ENCODE results near the gene RPL12. TPM values are rescaled to one million over a fixed set of nuclear protein-coding genes. Genes with fewer than 3 reads are reported as not detected.

RPL12 gene
- total RNA-seq, 4 donors from 2014 or later: 2,291 to 3,774 (median 2,862) TPM

GRCh38 chr9:127482662-127483061, 31.5 kb upstream of the RPL12 start:
- DNase-seq (ENCODE audit: low spot score in 2 of 2): no peak
- TF ChIP-seq CTCF (IDR thresholded peaks at IDR 0.05) (no peak), EP300 (IDR thresholded peaks at IDR 0.05) (no peak), POLR2AphosphoS5 (IDR thresholded peaks at IDR 0.05) (no peak), POLR2A (IDR thresholded peaks at IDR 0.05) (no peak)
- Histone ChIP-seq H3K4me1 (no peaks in the 10 kb centered on the region), H3K27ac (no peak overlapping the region), H3K27me3 (no peaks in the 10 kb centered on the region), H3K9me3 (no peaks in the 10 kb centered on the region), H3K4me3 (no peak overlapping the region), H3K36me3 (peaks cover 81% of the 10 kb centered on the region)
- 93% methylated on average over 9 of the region's 9 CpGs for WGBS

- peaks cover 72% of the 10 kb centered on the region for H3K36me3 ChIP-seq
- TF ChIP-seq CTCF (IDR thresholded peaks at IDR 0.05) (no peak), POLR2AphosphoS5 (IDR thresholded peaks at IDR 0.05) (no peak), POLR2A (IDR thresholded peaks at IDR 0.05) (no peak), EP300 (IDR thresholded peaks at IDR 0.05) (no peak)
- no peak for DNase-seq (ENCODE audit: low spot score in 2 of 2)
Observed at GRCh38 chr9:127479507-127480081, 28.4 kb upstream of the RPL12 start.

GRCh38 chr9:127474592-127474991, 23.4 kb upstream of the RPL12 start:
- H3K9me3 ChIP-seq: no peaks in the 10 kb centered on the region
- TF ChIP-seq POLR2A (IDR thresholded peaks at IDR 0.05) (no peak), CTCF (IDR thresholded peaks at IDR 0.05) (no peak), EP300 (IDR thresholded peaks at IDR 0.05) (no peak), POLR2AphosphoS5 (IDR thresholded peaks at IDR 0.05) (no peak)
- no peak overlapping the region for H3K27ac ChIP-seq
- no peaks in the 10 kb centered on the region for H3K4me1 ChIP-seq
- peaks cover 64% of the 10 kb centered on the region for H3K36me3 ChIP-seq
- no peak for DNase-seq (ENCODE audit: low spot score in 2 of 2)
- H3K27me3 ChIP-seq: no peaks in the 10 kb centered on the region
- WGBS: 94% methylated on average over 2 of the region's 5 CpGs
- no peak overlapping the region for H3K4me3 ChIP-seq

More at GRCh38 chr9:127479507-127480081, 28.4 kb upstream of the RPL12 start:
- Histone ChIP-seq H3K4me1 (no peaks in the 10 kb centered on the region), H3K4me3 (no peak overlapping the region), H3K27ac (no peak overlapping the region), H3K27me3 (no peaks in the 10 kb centered on the region), H3K9me3 (no peaks in the 10 kb centered on the region)
- WGBS: 97% methylated on average over 4 of the region's 17 CpGs

GRCh38 chr9:127473932-127474331, 22.7 kb upstream of the RPL12 start:
- no peak for TF ChIP-seq EP300 (IDR thresholded peaks at IDR 0.05)
- no peak for TF ChIP-seq POLR2AphosphoS5 (IDR thresholded peaks at IDR 0.05)
- TF ChIP-seq POLR2A (IDR thresholded peaks at IDR 0.05): no peak
- no peak for TF ChIP-seq CTCF (IDR thresholded peaks at IDR 0.05)
- Histone ChIP-seq H3K36me3 (peaks cover 59% of the 10 kb centered on the region), H3K4me1 (no peaks in the 10 kb centered on the region), H3K27me3 (no peaks in the 10 kb centered on the region), H3K4me3 (no peak overlapping the region), H3K27ac (no peak overlapping the region), H3K9me3 (no peaks in the 10 kb centered on the region)
- DNase-seq (ENCODE audit: low spot score in 2 of 2): no peak
- WGBS: 63% methylated on average over 4 of the region's 4 CpGs

- Histone ChIP-seq H3K27ac (no peak overlapping the region), H3K27me3 (no peaks in the 10 kb centered on the region), H3K4me3 (no peak overlapping the region), H3K9me3 (no peaks in the 10 kb centered on the region), H3K4me1 (no peaks in the 10 kb centered on the region), H3K36me3 (peaks cover 57% of the 10 kb centered on the region)
- 89% methylated on average over 10 of the region's 10 CpGs for WGBS
- no peak for DNase-seq (ENCODE audit: low spot score in 2 of 2)
- TF ChIP-seq POLR2AphosphoS5 (IDR thresholded peaks at IDR 0.05) (no peak), CTCF (IDR thresholded peaks at IDR 0.05) (no peak), EP300 (IDR thresholded peaks at IDR 0.05) (no peak), POLR2A (IDR thresholded peaks at IDR 0.05) (no peak)
Observed at GRCh38 chr9:127473501-127473900, 22.3 kb upstream of the RPL12 start.

Measured in suprapubic skin (tissue), 4 donors.